GM10248 (cell line): ENCODE measurements around the gene BLID.

Source experiments
- CTCF ChIA-PET: fragments of 300-600 bp; sonication (Branson Sonifier 250); formaldehyde crosslinking; extraction: SDS; loops from one replicate; lab custom pipeline; 2021; ENCODE audit warnings: antibody characterized with exemption; lab: Yijun Ruan, JAX
- POLR2A ChIA-PET: fragments of 350-650 bp; sonication (Branson Sonifier 250); formaldehyde crosslinking; extraction: SDS; loops from one replicate; lab custom pipeline; 2020; ENCODE audit warnings: antibody characterized with exemption; lab: Yijun Ruan, JAX
- DNase-seq: peaks from one replicate; pipeline ENCODE4 v3.0.0; 2012; ENCODE audit errors: extremely low spot score
- CTCF ChIP-seq: IDR thresholded peaks from 2 replicates; pipeline ENCODE4 v1.5.1; 2012; ENCODE audit warnings: mild to moderate bottlenecking, low read depth; ENCODE audit errors: extremely low read depth, missing control alignments, control extremely low read depth

The BLID gene

GRCh38 chr11:122141725-122142124 is 25.7 kb upstream of the BLID start:
- ChIA-PET POLR2A (no interaction called here), CTCF (no interaction called here)
- no peak for DNase-seq
- no peak for TF ChIP-seq CTCF

DNA sequence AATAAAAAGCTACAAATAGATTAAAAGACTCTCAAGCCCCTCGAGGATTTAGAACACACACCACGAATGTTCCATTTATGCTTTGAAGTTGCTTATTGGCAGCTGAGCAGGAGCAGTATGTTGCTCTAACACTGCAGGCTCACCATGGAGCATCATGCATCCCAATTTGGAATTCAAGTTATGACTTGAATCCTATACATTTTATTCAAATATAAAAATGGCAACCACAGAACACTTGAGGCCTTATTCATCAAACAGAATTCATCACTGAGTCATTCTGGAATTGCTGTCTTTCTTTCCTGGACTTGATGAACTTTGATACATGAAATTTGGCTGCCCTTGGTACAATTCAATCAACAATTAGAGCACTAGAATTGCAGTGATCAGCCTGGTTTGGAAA is 24.5 kb upstream of the BLID start:
- no peak for DNase-seq
- CTCF ChIA-PET: no interaction called here
- TF ChIP-seq CTCF: no peak
- POLR2A ChIA-PET: no interaction called here

DNA sequence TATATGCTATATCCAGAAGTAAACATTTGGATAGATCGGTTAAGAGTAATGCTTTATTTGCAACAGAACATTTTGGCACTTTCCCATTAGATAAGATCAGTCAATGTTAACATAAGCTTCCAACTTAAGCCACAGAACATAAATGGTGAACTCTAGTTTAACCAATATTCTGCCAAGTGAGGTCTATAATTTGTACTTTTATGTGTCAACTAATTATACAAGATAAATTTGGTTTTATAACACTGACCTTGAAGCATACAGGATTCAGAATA is 23.5 kb upstream of the BLID start:
- POLR2A ChIA-PET: no interaction called here
- TF ChIP-seq CTCF: no peak
- CTCF ChIA-PET: interaction anchor here (1.8 kb wide), 1 partner anchor 11 kb away, joined by 5 read pairs; no protein-coding TSS in a partner anchor
- no peak for DNase-seq

DNA sequence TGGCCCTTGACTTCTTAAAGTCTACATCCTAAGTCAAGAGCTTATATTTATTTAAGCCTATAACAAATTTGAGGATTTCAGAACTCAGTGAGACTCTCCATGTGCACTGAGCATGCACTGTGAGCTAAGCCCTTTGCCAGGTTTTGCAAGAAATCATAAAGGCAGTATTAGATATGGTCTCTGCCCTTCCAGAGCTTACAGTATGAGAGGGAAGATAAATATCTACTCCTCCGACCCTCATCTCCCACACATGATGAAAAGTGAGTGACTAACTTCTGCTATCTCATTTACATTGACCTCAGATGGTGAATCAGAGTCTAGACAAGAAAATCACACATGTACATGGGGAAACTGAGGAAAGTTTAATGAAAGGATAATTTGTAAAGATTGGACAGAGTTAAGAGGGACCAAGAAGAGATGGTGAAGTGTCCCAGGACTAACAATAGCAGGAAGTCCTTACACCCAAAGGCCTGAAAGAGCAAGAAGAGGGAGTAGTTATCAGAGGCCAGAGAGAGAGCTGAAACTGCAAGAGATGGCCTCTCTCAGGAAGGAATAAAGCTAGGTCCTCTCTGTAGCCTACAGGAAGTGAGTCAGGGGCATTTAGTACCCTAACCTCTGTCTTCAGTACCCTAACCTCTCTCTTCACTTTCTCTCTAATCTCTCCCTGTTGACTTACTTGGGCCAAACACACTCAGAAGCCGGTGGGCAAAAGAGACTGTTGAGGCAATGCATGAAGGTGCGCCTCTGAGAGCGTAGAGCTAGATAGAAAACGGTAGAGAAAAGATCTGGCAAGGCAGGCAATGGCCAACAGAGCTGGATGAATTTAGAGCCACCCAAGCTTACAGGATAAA is 23.0 kb upstream of the BLID start:
- CTCF ChIA-PET: interaction anchor here (0.7 to 1.8 kb wide), 2 partner anchors 10 to 14 kb away, joined by 3 to 5 read pairs; no protein-coding TSS in a partner anchor
- TF ChIP-seq CTCF: no peak
- DNase-seq: no peak
- POLR2A ChIA-PET: no interaction called here

DNA sequence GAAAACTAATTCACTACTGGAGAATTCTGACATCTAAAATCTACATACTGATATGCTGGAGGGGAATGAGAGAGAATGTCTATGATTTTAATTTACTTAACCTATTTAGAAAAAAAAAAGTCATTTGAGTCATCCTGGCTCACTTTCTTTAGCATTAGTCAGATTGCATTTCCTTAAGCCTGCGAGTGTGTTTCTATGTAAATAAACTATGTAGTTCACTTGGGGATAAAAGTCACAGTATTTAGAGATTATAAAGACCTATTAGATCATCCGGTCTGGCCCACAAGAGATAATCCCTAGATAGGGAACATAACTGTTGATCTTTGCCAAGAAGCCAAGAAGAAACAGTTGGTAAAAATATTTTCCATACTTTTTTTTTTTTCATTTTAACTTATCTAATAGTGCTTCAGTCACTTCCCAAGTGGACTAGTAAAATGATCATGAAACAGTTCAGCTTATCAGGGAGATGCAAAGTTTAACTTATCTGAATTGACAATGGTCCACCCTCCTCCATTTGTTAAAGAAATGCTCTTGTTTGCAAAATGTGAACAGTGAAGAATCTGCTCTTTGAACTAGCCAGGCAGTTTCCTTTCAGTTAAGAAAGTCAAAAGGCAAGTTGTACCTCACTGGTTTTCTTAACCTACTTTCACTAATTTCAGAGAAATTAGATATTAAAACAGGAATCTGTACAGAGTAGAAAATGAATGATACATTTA is 21.2 kb upstream of the BLID start:
- no peak for TF ChIP-seq CTCF
- CTCF ChIA-PET: no interaction called here
- no peak for DNase-seq
- POLR2A ChIA-PET: no interaction called here

GRCh38 chr11:122131126-122131525 is 15.1 kb upstream of the BLID start:
- ChIA-PET POLR2A (no interaction called here), CTCF (no interaction called here)
- no peak for DNase-seq
- no peak for TF ChIP-seq CTCF
